ENCODE data around the gene IFIT1B. TPM values are rescaled to one million over a fixed set of nuclear protein-coding genes. Genes with fewer than 3 reads are reported as not detected.
A peak's percentile ranks its signal among the peaks of the same experiment; 100 is the strongest.
"Not testable (repeated sequence)": the region's sequence is repeated elsewhere in the genome, so short reads cannot be mapped to it uniquely, and the experiment has no call there.

IFIT1B gene
- total RNA-seq, 1 experiment from 2014 or later: not detected

- not testable (repeated sequence) for DNase-seq (ENCODE audit: extremely low read depth, low read depth)
Observed at GRCh38 chr10:89407792-89408191, 29.9 kb downstream of the IFIT1B start.

- DNase-seq (ENCODE audit: extremely low read depth, low read depth): not testable (repeated sequence)
Observed at GRCh38 chr10:89409282-89409681, 31.4 kb downstream of the IFIT1B start.

- DNase-seq (ENCODE audit: extremely low read depth, low read depth): not testable (repeated sequence)
Observed at GRCh38 chr10:89410551-89410950, 32.7 kb downstream of the IFIT1B start.

GRCh38 chr10:89411135-89411534, 33.3 kb downstream of the IFIT1B start:
- not testable (repeated sequence) for DNase-seq (ENCODE audit: extremely low read depth, low read depth)

- DNase-seq (ENCODE audit: extremely low read depth, low read depth): not testable (repeated sequence)
Observed at GRCh38 chr10:89412276-89412675, 34.4 kb downstream of the IFIT1B start.

GRCh38 chr10:89413398-89413912, 35.6 kb downstream of the IFIT1B start:
- DNase-seq (ENCODE audit: extremely low read depth, low read depth): no peak

- DNase-seq (ENCODE audit: extremely low read depth, low read depth): peak; percentile 61
Observed at GRCh38 chr10:89414146-89414878, 36.5 kb downstream of the IFIT1B start, which contains the start of gene IFIT5. TSS of gene IFIT5 (plus strand) at chr10:89414568. CDS start at chr10:89414799, 231 bp downstream.

- peak; percentile 14 for DNase-seq (ENCODE audit: extremely low read depth, low read depth)
Observed at GRCh38 chr10:89414879-89415821, 37.3 kb downstream of the IFIT1B start.

- DNase-seq (ENCODE audit: extremely low read depth, low read depth): no peak
Observed at GRCh38 chr10:89416465-89416864, 38.6 kb downstream of the IFIT1B start.

GRCh38 chr10:89419548-89419947, 41.7 kb downstream of the IFIT1B start:
- no peak for DNase-seq (ENCODE audit: extremely low read depth, low read depth)

- no peak for DNase-seq (ENCODE audit: extremely low read depth, low read depth)
Observed at GRCh38 chr10:89421018-89421476, 43.2 kb downstream of the IFIT1B start.

GRCh38 chr10:89425000-89425399, 47.1 kb downstream of the IFIT1B start:
- DNase-seq (ENCODE audit: extremely low read depth, low read depth): no peak

- peak; percentile 59 for DNase-seq (ENCODE audit: extremely low read depth, low read depth)
Observed at GRCh38 chr10:89426230-89426868, 48.5 kb downstream of the IFIT1B start.

GRCh38 chr10:89427629-89428028, 49.8 kb downstream of the IFIT1B start:
- DNase-seq (ENCODE audit: extremely low read depth, low read depth): no peak

- no peak for DNase-seq (ENCODE audit: extremely low read depth, low read depth)
Observed at GRCh38 chr10:89428877-89429276, 51.0 kb downstream of the IFIT1B start.

- no peak for DNase-seq (ENCODE audit: extremely low read depth, low read depth)
Observed at GRCh38 chr10:89431977-89432376, 54.1 kb downstream of the IFIT1B start.
